ENCODE results near the gene IQCC. TPM values are rescaled to one million over a fixed set of nuclear protein-coding genes. Genes with fewer than 3 reads are reported as not detected.
"Not testable (repeated sequence)": the region's sequence is repeated elsewhere in the genome, so short reads cannot be mapped to it uniquely, and the experiment has no call there.

IQCC gene
- 2.8 TPM for polyA plus RNA-seq (2012; ENCODE audit: insufficient read depth, insufficient read length, low read depth)

GRCh38 chr1:32205401-32206370 lies at the start of gene IQCC:
TSS of gene IQCC (plus strand) at chr1:32205671. CDS start at chr1:32205682, 11 bp downstream.
- Histone ChIP-seq H3K36me3 (no peaks in the 10 kb centered on the region), H3K27me3 (no peaks in the 10 kb centered on the region), H3K9me3 (no peaks in the 10 kb centered on the region), H3K4me3 (ENCODE audit: low read depth, low read length) (peak within 1 kb of the TSS; percentile 73), H3K4me1 (peaks cover 8% of the 10 kb centered on the region; the same call in 1 of the 2 replicates)
- no peak for TF ChIP-seq CTCF (IDR thresholded peaks at IDR 0.05; ENCODE audit: low read depth, low read length)
- peak; percentile 82 for DNase-seq

- H3K4me3 ChIP-seq (ENCODE audit: low read depth, low read length) = no peak overlapping the region
- no peak for DNase-seq
- H3K36me3 ChIP-seq = peaks cover 5% of the 10 kb centered on the region; the same call in 1 of the 2 replicates
- H3K4me1 ChIP-seq = no peaks in the 10 kb centered on the region
- no peaks in the 10 kb centered on the region for H3K9me3 ChIP-seq
- H3K27me3 ChIP-seq = no peaks in the 10 kb centered on the region
- no peak for TF ChIP-seq CTCF (IDR thresholded peaks at IDR 0.05; ENCODE audit: low read depth, low read length)
Measured at GRCh38 chr1:32159189-32159588, 46.3 kb upstream of the IQCC start.

- Histone ChIP-seq H3K4me1 (no peaks in the 10 kb centered on the region), H3K4me3 (ENCODE audit: low read depth, low read length) (no peak overlapping the region), H3K9me3 (no peaks in the 10 kb centered on the region), H3K36me3 (no peaks in the 10 kb centered on the region), H3K27me3 (no peaks in the 10 kb centered on the region)
- no peak for TF ChIP-seq CTCF (IDR thresholded peaks at IDR 0.05; ENCODE audit: low read depth, low read length)
- DNase-seq = no peak
Measured at GRCh38 chr1:32163405-32163804, 42.1 kb upstream of the IQCC start.

GRCh38 chr1:32165633-32166032 lies 39.8 kb upstream of the IQCC start:
- H3K36me3 ChIP-seq; H3K27me3 ChIP-seq; H3K4me1 ChIP-seq; H3K9me3 ChIP-seq; H3K4me3 ChIP-seq (ENCODE audit: low read depth, low read length); DNase-seq: not testable (repeated sequence)

- Histone ChIP-seq H3K4me1 (no peaks in the 10 kb centered on the region), H3K27me3 (no peaks in the 10 kb centered on the region), H3K36me3 (peaks cover 3% of the 10 kb centered on the region; the same call in 1 of the 2 replicates), H3K4me3 (ENCODE audit: low read depth, low read length) (no peak overlapping the region), H3K9me3 (no peaks in the 10 kb centered on the region)
- no peak for DNase-seq
- no peak for TF ChIP-seq CTCF (IDR thresholded peaks at IDR 0.05; ENCODE audit: low read depth, low read length)
Measured at GRCh38 chr1:32170991-32171390, 34.5 kb upstream of the IQCC start.

GRCh38 chr1:32172621-32173245 lies 32.7 kb upstream of the IQCC start:
- Histone ChIP-seq H3K4me1 (no peaks in the 10 kb centered on the region), H3K9me3 (no peaks in the 10 kb centered on the region), H3K4me3 (ENCODE audit: low read depth, low read length) (no peak overlapping the region), H3K27me3 (no peaks in the 10 kb centered on the region), H3K36me3 (peaks cover 3% of the 10 kb centered on the region; the same call in 1 of the 2 replicates)
- no peak for TF ChIP-seq CTCF (IDR thresholded peaks at IDR 0.05; ENCODE audit: low read depth, low read length)
- no peak for DNase-seq

All from BE2C (cell line).